ENCODE results near the gene CENATAC. TPM values are rescaled to one million over a fixed set of nuclear protein-coding genes. Genes with fewer than 3 reads are reported as not detected.
A peak's percentile ranks its signal among the peaks of the same experiment; 100 is the strongest.

Gene CENATAC
- total RNA-seq, 1 donor, result 37.6 TPM

- no peak for DNase-seq (ENCODE audit: insufficient read length, low spot score, missing footprints)
- no peak overlapping the region for H2AFZ ChIP-seq (ENCODE audit: low read length)
Measured at GRCh38 chr11:119028346-119029068, 30.6 kb downstream of the CENATAC start.

GRCh38 chr11:119029069-119029339, 31.1 kb downstream of the CENATAC start:
- H3K27ac ChIP-seq (ENCODE audit: low read depth, low read length), result no peak overlapping the region
- H3K4me3 ChIP-seq (ENCODE audit: insufficient read depth, low read length), result no peak overlapping the region
- peaks cover 10% of the 10 kb centered on the region for H3K4me1 ChIP-seq (ENCODE audit: insufficient read depth, low read length)
- TF ChIP-seq CTCF (IDR thresholded peaks at IDR 0.05; ENCODE audit: extremely low read depth, low read depth, low read length), result no peak
- no peaks in the 10 kb centered on the region for H3K79me2 ChIP-seq (ENCODE audit: insufficient read depth, low read length)
- no peaks in the 10 kb centered on the region for H3K27me3 ChIP-seq (ENCODE audit: insufficient read depth, low read length)
- no peaks in the 10 kb centered on the region for H3K9me3 ChIP-seq (ENCODE audit: low read depth, low read length)
- peaks cover 14% of the 10 kb centered on the region for H3K36me3 ChIP-seq (ENCODE audit: insufficient read depth, low read length)
- H4K20me1 ChIP-seq (ENCODE audit: insufficient read depth, low read length), result peaks cover 2% of the 10 kb centered on the region
- H2AFZ ChIP-seq (ENCODE audit: low read length), result no peak overlapping the region
- DNase-seq (ENCODE audit: insufficient read length, low spot score, missing footprints), result no peak
- H3K4me2 ChIP-seq (ENCODE audit: insufficient read depth, low read length), result no peak overlapping the region

More at GRCh38 chr11:119028346-119029068, 30.6 kb downstream of the CENATAC start:
- Histone ChIP-seq H3K9me3 (ENCODE audit: low read depth, low read length) (no peaks in the 10 kb centered on the region), H4K20me1 (ENCODE audit: insufficient read depth, low read length) (peaks cover 4% of the 10 kb centered on the region), H3K4me2 (ENCODE audit: insufficient read depth, low read length) (no peak overlapping the region), H3K4me3 (ENCODE audit: insufficient read depth, low read length) (no peak overlapping the region), H3K27ac (ENCODE audit: low read depth, low read length) (no peak overlapping the region), H3K79me2 (ENCODE audit: insufficient read depth, low read length) (no peaks in the 10 kb centered on the region), H3K4me1 (ENCODE audit: insufficient read depth, low read length) (peaks cover 10% of the 10 kb centered on the region), H3K36me3 (ENCODE audit: insufficient read depth, low read length) (peaks cover 15% of the 10 kb centered on the region), H3K27me3 (ENCODE audit: insufficient read depth, low read length) (no peaks in the 10 kb centered on the region)
- no peak for TF ChIP-seq CTCF (IDR thresholded peaks at IDR 0.05; ENCODE audit: extremely low read depth, low read depth, low read length)

GRCh38 chr11:119029340-119030028, 31.5 kb downstream of the CENATAC start:
- H3K36me3 ChIP-seq (ENCODE audit: insufficient read depth, low read length), result peaks cover 10% of the 10 kb centered on the region
- H3K4me3 ChIP-seq (ENCODE audit: insufficient read depth, low read length), result peak overlapping the region; percentile 88
- no peaks in the 10 kb centered on the region for H3K27me3 ChIP-seq (ENCODE audit: insufficient read depth, low read length)
- no peaks in the 10 kb centered on the region for H3K79me2 ChIP-seq (ENCODE audit: insufficient read depth, low read length)
- peaks cover under 1% of the 10 kb centered on the region for H4K20me1 ChIP-seq (ENCODE audit: insufficient read depth, low read length)
- peaks cover 10% of the 10 kb centered on the region for H3K4me1 ChIP-seq (ENCODE audit: insufficient read depth, low read length)
- no peak for TF ChIP-seq CTCF (IDR thresholded peaks at IDR 0.05; ENCODE audit: extremely low read depth, low read depth, low read length)
- peak overlapping the region; percentile 89 for H2AFZ ChIP-seq (ENCODE audit: low read length)
- no peak overlapping the region for H3K27ac ChIP-seq (ENCODE audit: low read depth, low read length)
- peak overlapping the region; percentile 93 for H3K4me2 ChIP-seq (ENCODE audit: insufficient read depth, low read length)
- no peaks in the 10 kb centered on the region for H3K9me3 ChIP-seq (ENCODE audit: low read depth, low read length)
- DNase-seq (ENCODE audit: insufficient read length, low spot score, missing footprints), result no peak

- no peaks in the 10 kb centered on the region for H3K27me3 ChIP-seq (ENCODE audit: insufficient read depth, low read length)
- H3K4me3 ChIP-seq (ENCODE audit: insufficient read depth, low read length), result peak overlapping the region; percentile 88
- peaks cover 5% of the 10 kb centered on the region for H3K36me3 ChIP-seq (ENCODE audit: insufficient read depth, low read length)
- H3K79me2 ChIP-seq (ENCODE audit: insufficient read depth, low read length), result no peaks in the 10 kb centered on the region
- peaks cover 10% of the 10 kb centered on the region for H3K4me1 ChIP-seq (ENCODE audit: insufficient read depth, low read length)
- H3K4me2 ChIP-seq (ENCODE audit: insufficient read depth, low read length), result peak overlapping the region; percentile 93
- H3K27ac ChIP-seq (ENCODE audit: low read depth, low read length), result no peak overlapping the region
- no peak for TF ChIP-seq CTCF (IDR thresholded peaks at IDR 0.05; ENCODE audit: extremely low read depth, low read depth, low read length)
- DNase-seq (ENCODE audit: insufficient read length, low spot score, missing footprints), result no peak
- H4K20me1 ChIP-seq (ENCODE audit: insufficient read depth, low read length), result no peaks in the 10 kb centered on the region
- no peaks in the 10 kb centered on the region for H3K9me3 ChIP-seq (ENCODE audit: low read depth, low read length)
- H2AFZ ChIP-seq (ENCODE audit: low read length), result peak overlapping the region; percentile 89
Measured at GRCh38 chr11:119030029-119030328, 32.0 kb downstream of the CENATAC start.
